Right cardiac atrium (tissue), 5 donors: ENCODE measurements around the gene GATA6. TPM values are rescaled to one million over a fixed set of nuclear protein-coding genes. Genes with fewer than 3 reads are reported as not detected.
A peak's percentile ranks its signal among the peaks of the same experiment; 100 is the strongest.

Experiments
- ATAC-seq, 2 donors: fragments of 200-7000 bp; cut with Tn5 transposase; one replicate each; pipeline versions ENCODE4 v1.8.0 to v1.9.1; 2020; ENCODE audit warnings: moderate library complexity in 2 of 2, mild to moderate bottlenecking in 1 of 2
- DNase-seq, 3 donors: peaks; one replicate each; pipeline ENCODE4 v3.0.0-alpha.2; 2020
- H3K27ac ChIP-seq: one replicate; pipeline ENCODE4 v1.5.1; 2013; ENCODE audit warnings: mild to moderate bottlenecking, low read length, control low read depth, moderate library complexity
- H3K27me3 ChIP-seq: one replicate; pipeline ENCODE4 v1.6.1; 2013; ENCODE audit not compliant: control insufficient read depth, insufficient read depth
- H3K4me1 ChIP-seq: one replicate; pipeline ENCODE4 v1.6.1; 2013; ENCODE audit warnings: low read length; ENCODE audit not compliant: control insufficient read depth, insufficient read depth
- H3K4me3 ChIP-seq: one replicate; pipeline ENCODE4 v1.5.1; 2013; ENCODE audit warnings: low read length, control low read depth
- H3K9me3 ChIP-seq: one replicate; pipeline ENCODE4 v1.6.1; 2013; ENCODE audit warnings: low read length; ENCODE audit not compliant: control insufficient read depth
- WGBS: extraction: QIAGEN DNeasy Blood & Tissue Kit; methylation state at CpG from one replicate; pipeline ENCODE4 v1.1.7; 2013; 5-methylcytosine and 5-hydroxymethylcytosine counted together
- intact Hi-C, 4 donors: fragments of 100-400 bp; cut with DNase I; formaldehyde crosslinking; loops; one replicate each; pipeline versions ENCODE4 v1.11.0 to v1.14.0; 2022 to 2023
- polyA plus RNA-seq: library from polyadenylated mRNA; stranded (reverse); fragments of 200-250 nt; gene quantifications from one replicate; pipeline ENCODE4 v1.2.3, GENCODE V29; 2013
- total RNA-seq, 4 donors: library from RNA; stranded (reverse); fragmentation: NEBNext Ultra II Directional; extraction: Animal tissue kit (Norgen Biotek cat#: 25700); gene quantifications; one replicate each; pipeline ENCODE4 v1.2.1, GENCODE V29; 2021
- donor health status: healthy with polysubstance abuse.
- donor health status: DM: no; HTN: yes; CAD: no.
- donor health status: DM: no; HTN: no; CAD: no.
- donor health status: DM: no; HTN: yes; CAD: no; lungs with severe emphysema.
- donor health status: DM: yes; HTN: yes; CAD: no.

The GATA6 gene
- total and polyA plus RNA-seq, 5 donors, result 52.4 to 85.8 (median 73.6) TPM

- intact Hi-C loops, result no loop called here
- Histone ChIP-seq H3K27me3 (no peaks in the 10 kb centered on the region), H3K4me1 (no peaks in the 10 kb centered on the region), H3K27ac (no peak overlapping the region), H3K4me3 (no peak overlapping the region), H3K9me3 (no peaks in the 10 kb centered on the region)
- ATAC-seq (no peak), DNase-seq (no peak)
- WGBS, result 81% methylated on average over 8 of the region's 8 CpGs
These were observed 19.7 kb upstream of the GATA6 start for GRCh38 chr18:22149710-22150109.

GRCh38 chr18:22152093-22152492 lies 17.3 kb upstream of the GATA6 start:
- intact Hi-C loops, result no loop called here
- 78% methylated on average over 10 of the region's 10 CpGs for WGBS
- DNase-seq (no peak), ATAC-seq (no peak)
- Histone ChIP-seq H3K9me3 (no peaks in the 10 kb centered on the region), H3K27ac (no peak overlapping the region), H3K27me3 (no peaks in the 10 kb centered on the region), H3K4me1 (no peaks in the 10 kb centered on the region), H3K4me3 (no peak overlapping the region)

GRCh38 chr18:22153428-22153827 lies 16.0 kb upstream of the GATA6 start:
- no peak overlapping the region for H3K4me3 ChIP-seq
- no peaks in the 10 kb centered on the region for H3K27me3 ChIP-seq
- no peaks in the 10 kb centered on the region for H3K4me1 ChIP-seq
- intact Hi-C loops, result no loop called here
- ATAC-seq (no peak), DNase-seq (no peak)
- no peaks in the 10 kb centered on the region for H3K9me3 ChIP-seq
- WGBS, result 81% methylated on average over 3 of the region's 3 CpGs
- H3K27ac ChIP-seq, result no peak overlapping the region

- Histone ChIP-seq H3K9me3 (no peaks in the 10 kb centered on the region), H3K27ac (no peak overlapping the region), H3K27me3 (no peaks in the 10 kb centered on the region), H3K4me3 (no peak overlapping the region), H3K4me1 (no peaks in the 10 kb centered on the region)
- ATAC-seq, result no peak
- no peak for DNase-seq
- WGBS, result 78% methylated on average over 2 of the region's 2 CpGs
- intact Hi-C loops, result no loop called here
These were observed 13.8 kb upstream of the GATA6 start for GRCh38 chr18:22155584-22155983.

GRCh38 chr18:22159014-22159413 lies 10.4 kb upstream of the GATA6 start:
- intact Hi-C loops, result no loop called here
- H3K27me3 ChIP-seq, result no peaks in the 10 kb centered on the region
- H3K9me3 ChIP-seq, result no peaks in the 10 kb centered on the region
- 71% methylated on average over 2 of the region's 2 CpGs for WGBS
- H3K4me1 ChIP-seq, result no peaks in the 10 kb centered on the region
- DNase-seq, result no peak
- H3K27ac ChIP-seq, result no peak overlapping the region
- ATAC-seq, result no peak
- no peak overlapping the region for H3K4me3 ChIP-seq

DNA sequence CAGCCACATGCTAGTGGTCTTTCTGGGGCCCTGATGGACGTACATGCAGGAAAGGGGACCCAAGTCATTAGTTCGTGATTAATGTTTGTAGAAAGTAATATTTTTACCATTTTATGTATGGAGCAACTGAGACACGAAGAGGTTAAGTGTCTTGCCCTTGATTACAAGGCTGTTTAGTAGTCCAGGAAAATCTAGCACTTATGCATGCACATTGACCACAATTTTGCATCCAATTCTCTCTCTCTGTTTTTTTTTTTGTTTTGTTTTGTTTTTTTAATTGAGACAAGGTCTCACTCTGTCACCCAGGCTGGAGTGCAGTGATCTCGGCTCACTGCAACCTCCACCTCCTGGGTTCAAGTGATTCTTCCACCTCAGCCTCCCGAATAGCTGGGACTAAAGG lies 8.3 kb upstream of the GATA6 start:
- Histone ChIP-seq H3K9me3 (no peaks in the 10 kb centered on the region), H3K4me3 (no peak overlapping the region), H3K27ac (no peak overlapping the region), H3K27me3 (no peaks in the 10 kb centered on the region), H3K4me1 (no peaks in the 10 kb centered on the region)
- 86% methylated on average over 5 of the region's 5 CpGs for whole genome bisulfite sequencing
- DNase-seq, result no peak
- ATAC-seq, result no peak
- intact Hi-C loops, result loop anchor here in 3 of 4 donors (5.0 to 10.0 kb wide), 3 partner anchors 164 to 246 kb away; no protein-coding TSS in a partner anchor

GRCh38 chr18:22163416-22164161 lies 5.8 kb upstream of the GATA6 start:
- Histone ChIP-seq H3K27me3 (no peaks in the 10 kb centered on the region), H3K9me3 (no peaks in the 10 kb centered on the region), H3K27ac (peak overlapping the region; percentile 56), H3K4me1 (no peaks in the 10 kb centered on the region), H3K4me3 (no peak overlapping the region)
- intact Hi-C loops, result loop anchor here in 3 of 4 donors (5.0 to 10.0 kb wide), 3 partner anchors 166 to 249 kb away; no protein-coding TSS in a partner anchor
- no peak for DNase-seq
- WGBS, result 66% methylated on average over 8 of the region's 8 CpGs
- ATAC-seq, result no peak

GRCh38 chr18:22164337-22165048 lies 4.9 kb upstream of the GATA6 start:
- no peak for ATAC-seq
- Histone ChIP-seq H3K4me3 (peak overlapping the region; percentile 66), H3K27ac (peak overlapping the region; percentile 95), H3K27me3 (no peaks in the 10 kb centered on the region), H3K4me1 (no peaks in the 10 kb centered on the region), H3K9me3 (no peaks in the 10 kb centered on the region)
- peak in 2 of 3 donors; percentile 56 to 62 for DNase-seq
- intact Hi-C loops, result loop anchor here (5.0 to 10.0 kb wide), 4 partner anchors 167 to 398 kb away; no protein-coding TSS in a partner anchor
- WGBS, result 38% methylated on average over 16 of the region's 16 CpGs

DNA sequence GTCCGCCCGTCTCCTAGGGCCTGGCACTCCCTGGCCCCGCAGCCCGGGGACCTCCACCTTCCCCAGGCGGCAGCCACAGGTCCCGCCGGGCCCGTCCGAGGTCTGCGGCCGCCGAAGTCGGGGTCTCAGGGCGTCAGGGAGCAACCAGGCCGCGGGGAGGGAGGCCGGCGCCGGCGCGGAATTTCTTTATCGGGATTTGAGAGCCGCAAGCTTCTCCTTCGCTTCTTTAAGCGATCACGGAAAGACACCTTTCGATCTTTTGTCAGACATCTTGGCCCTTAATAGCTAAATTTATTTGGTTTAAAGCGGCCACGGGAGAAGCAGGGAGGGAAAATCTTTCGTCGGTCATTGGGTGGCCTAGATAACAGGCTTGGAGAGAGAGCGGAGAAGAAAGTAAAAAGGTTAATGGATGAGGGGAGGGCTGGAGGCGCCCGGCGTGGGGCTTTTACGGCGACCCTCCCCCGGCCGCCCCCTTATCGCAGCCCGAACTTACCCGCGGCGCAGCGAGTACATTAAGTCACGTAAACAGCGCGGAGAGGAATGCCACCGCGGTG lies 4.3 kb upstream of the GATA6 start:
- ATAC-seq (no peak), DNase-seq (peak in 2 of 3 donors; percentile 69 to 70)
- Histone ChIP-seq H3K27me3 (no peaks in the 10 kb centered on the region), H3K27ac (peak overlapping the region; percentile 95), H3K4me3 (peak overlapping the region; percentile 66), H3K4me1 (no peaks in the 10 kb centered on the region), H3K9me3 (no peaks in the 10 kb centered on the region)
- intact Hi-C loops, result loop anchor here in 3 of 4 donors (5.0 to 10.0 kb wide), 4 partner anchors 168 to 397 kb away; no protein-coding TSS in a partner anchor
- 12% methylated on average over 50 of the region's 50 CpGs for WGBS

DNA sequence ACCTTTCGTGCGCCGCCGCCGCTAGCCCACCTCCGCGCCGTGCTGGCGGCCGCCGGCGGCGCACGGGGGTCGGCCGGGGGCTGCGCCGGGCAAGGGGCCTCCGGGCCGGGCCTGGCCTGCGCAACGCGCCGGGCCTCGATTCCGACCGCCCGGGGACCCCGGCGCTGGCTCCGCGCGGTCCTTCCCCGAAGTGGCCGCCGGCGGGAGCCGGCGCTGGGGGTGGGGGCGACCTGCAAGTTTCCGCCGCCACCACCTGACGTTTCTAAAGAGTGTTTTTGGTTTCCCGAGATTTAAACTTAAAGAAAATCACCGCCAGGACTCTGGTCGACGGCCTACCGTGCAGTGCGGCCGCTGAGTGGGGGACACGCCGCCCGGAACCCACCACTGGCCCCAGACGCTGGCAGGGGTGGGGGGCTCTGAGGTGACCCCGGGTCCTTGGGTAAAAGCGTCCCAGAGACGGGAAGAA lies 3.8 kb upstream of the GATA6 start:
- intact Hi-C loops, result loop anchor here in 3 of 4 donors (5.0 to 10.0 kb wide), 4 partner anchors 168 to 397 kb away; no protein-coding TSS in a partner anchor
- H3K4me3 ChIP-seq, result peak overlapping the region; percentile 66
- peak in 2 of 3 donors; percentile 61 to 70 for DNase-seq

More for the DNA sequence above, 3.8 kb upstream of the GATA6 start:
- Histone ChIP-seq H3K27ac (peak overlapping the region; percentile 95), H3K9me3 (no peaks in the 10 kb centered on the region), H3K4me1 (no peaks in the 10 kb centered on the region), H3K27me3 (no peaks in the 10 kb centered on the region)
- WGBS, result 3% methylated on average over 57 of the region's 57 CpGs
- ATAC-seq, result no peak
